ENCODE results near the gene FAM89A.
"Not testable (repeated sequence)": the region's sequence is repeated elsewhere in the genome, so short reads cannot be mapped to it uniquely, and the experiment has no call there.

Gene FAM89A

DNA sequence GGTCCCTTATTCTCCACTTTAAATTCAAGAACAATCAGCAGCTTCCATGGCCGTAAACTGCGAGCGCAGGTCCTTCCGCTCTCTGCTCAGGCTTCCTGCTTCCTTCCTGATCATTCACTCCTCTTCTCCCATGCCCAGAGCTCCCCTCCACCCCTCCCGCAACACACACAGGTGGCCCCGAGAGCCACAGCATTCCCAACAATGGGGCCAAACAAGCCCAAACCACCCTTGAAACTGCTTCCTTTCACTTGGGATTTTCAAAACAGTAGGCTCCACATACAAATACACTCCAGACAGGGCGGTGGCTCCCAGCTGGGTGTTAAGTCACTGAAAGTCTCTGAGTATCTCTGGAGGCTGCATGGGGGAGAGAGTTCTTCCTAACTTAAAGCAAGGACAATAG lies 11.4 kb downstream of the FAM89A start:
- DNase-seq, result no peak

GRCh38 chr1:231027971-231028370 lies 12.1 kb downstream of the FAM89A start:
- DNase-seq, result no peak

- no peak for DNase-seq
Observed at GRCh38 chr1:231027136-231027925, 12.7 kb downstream of the FAM89A start.

DNA sequence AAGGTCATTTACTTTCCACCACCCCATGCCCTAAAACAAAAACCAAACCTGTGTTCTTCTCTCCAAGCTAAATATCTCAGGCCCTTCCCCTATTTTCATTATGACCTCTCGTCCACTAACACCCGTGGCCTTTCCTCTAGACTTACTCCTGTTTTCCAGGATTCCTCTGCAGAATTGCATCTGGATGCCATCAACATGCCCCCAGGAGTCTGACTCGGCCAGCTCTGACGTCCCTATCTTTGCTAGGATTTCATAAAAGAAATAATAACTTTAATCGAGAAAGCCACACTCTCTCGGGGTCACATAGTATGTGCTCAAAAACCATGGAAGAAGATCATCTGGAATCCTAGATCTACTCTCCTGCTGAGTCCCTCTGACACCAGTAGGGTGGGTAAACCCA lies 13.5 kb downstream of the FAM89A start:
- no peak for DNase-seq

- DNase-seq, result no peak
Observed at GRCh38 chr1:231023150-231023549, 16.9 kb downstream of the FAM89A start.

DNA sequence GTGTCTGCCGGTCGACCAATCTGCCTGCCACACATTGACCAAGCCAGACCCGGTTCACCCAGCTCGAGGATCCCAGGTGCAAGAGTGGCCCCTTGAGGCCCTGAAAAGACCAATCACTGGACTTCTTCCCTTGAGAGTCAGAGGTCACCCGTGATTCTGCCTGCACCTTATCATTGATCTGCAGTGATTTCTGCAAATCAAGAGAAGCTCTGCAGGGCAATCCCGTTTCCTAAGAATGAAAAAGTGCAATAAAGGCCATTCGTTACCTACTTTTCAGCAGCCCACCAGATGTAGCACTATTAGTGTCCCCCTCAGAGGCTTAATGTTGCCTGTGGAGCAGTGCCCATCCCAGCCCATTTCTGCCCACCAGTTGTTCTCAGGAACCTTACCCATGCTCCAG lies 17.5 kb downstream of the FAM89A start:
- DNase-seq, result not testable (repeated sequence)

DNA sequence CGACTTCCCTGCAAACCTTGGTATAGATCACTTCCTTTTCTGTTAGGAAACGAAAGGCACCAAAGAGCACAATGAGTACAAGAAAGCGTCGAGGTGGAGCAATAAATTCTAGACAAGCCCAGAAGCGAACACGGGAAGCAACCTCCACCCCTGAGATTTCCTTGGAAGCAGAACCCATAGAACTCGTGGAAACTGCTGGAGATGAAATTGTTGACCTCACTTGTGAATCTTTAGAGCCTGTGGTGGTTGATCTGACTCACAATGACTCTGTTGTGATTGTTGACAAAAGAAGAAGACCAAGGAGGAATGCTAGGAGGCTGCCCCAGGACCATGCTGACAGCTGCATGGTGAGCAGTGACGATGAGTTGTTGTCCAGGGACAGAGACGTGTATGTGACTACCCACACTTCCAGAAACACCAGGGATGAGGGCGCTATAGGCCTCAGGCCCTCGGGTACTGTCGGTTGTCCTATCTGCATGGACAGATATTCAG lies 18.5 kb downstream of the FAM89A start:
- no peak for DNase-seq

GRCh38 chr1:231020816-231021215 lies 19.2 kb downstream of the FAM89A start:
- DNase-seq, result no peak

GRCh38 chr1:231020139-231020601 lies 19.9 kb downstream of the FAM89A start:
- DNase-seq, result no peak

- no peak for DNase-seq
Observed at GRCh38 chr1:231019711-231020110, 20.3 kb downstream of the FAM89A start.

GRCh38 chr1:231016966-231017365 lies 23.1 kb downstream of the FAM89A start:
- no peak for DNase-seq

DNA sequence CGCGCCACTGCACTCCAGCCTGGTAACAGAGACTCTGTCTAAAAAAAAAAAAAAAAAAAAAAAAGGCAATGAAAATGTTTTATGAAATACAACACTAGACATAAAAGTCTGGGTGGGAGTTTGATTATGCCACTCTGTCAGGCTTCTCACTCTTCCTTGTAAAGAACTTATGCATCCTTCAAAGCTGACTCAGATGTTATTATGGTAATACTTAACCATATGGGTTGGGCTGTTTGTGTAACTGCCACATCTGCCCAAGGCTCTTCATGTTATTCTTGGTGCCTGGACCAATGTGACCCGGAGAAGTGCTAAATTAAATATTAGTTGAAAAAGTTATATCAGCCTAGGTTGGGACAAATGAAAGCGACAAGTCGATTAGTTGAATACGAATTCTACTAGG lies 23.8 kb downstream of the FAM89A start:
- no peak for DNase-seq

DNA sequence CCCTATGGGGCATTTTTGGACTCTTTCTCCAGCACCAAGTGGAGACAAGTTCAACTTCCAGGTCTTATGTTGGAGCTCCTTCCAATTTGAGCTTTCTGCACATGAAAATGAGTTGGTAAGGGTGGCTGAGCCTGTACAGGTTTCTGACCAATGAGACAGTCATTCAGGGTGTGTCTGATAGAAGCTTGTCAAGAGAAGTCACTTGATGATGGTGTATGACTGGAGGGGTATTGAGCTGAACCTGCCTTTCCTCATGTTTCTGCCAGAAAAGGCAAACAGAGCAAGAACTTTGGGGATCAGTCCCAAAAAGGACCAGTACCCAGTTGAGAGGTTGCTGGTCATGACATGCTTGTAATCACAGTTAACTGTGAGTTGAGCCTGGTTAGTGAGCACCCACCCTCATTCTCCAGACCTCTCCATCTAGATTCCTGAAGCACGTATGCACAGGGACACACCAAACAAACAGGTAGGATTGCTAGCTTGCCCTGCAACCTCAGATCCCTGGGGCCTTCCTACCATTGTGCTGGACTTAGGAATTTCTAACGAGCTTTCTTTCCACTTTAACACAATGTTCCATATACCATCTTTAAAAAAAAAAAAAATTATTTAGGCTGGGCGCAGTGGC lies 26.6 kb downstream of the FAM89A start:
- no peak for DNase-seq

- DNase-seq, result no peak
Observed at GRCh38 chr1:231011963-231012362, 28.1 kb downstream of the FAM89A start.

GRCh38 chr1:231011360-231011759 lies 28.7 kb downstream of the FAM89A start:
- no peak for DNase-seq

- DNase-seq, result not testable (repeated sequence)
Observed at GRCh38 chr1:231007535-231007934, 32.5 kb downstream of the FAM89A start.

GRCh38 chr1:231001892-231002291 lies 38.2 kb downstream of the FAM89A start:
- DNase-seq, result no peak

DNA sequence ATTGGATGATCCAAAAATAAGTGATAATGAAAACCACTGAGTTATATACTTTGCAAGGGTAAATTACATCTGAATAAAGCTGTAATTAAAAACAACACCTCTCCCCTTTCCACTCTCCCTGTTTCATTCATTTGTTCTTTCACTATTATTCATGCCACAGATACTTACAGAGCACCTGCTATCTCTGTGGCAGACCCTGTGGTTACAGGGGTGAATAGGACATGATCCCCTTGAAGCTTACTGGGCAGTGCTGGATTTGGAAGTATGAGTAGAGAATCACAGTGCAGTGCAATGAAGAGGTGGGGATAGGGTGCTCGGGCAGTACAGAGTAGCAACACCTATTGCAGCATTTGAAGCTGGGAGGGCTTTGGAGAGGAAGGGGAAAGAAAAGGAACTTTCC lies 39.4 kb downstream of the FAM89A start:
- no peak for DNase-seq

DNA sequence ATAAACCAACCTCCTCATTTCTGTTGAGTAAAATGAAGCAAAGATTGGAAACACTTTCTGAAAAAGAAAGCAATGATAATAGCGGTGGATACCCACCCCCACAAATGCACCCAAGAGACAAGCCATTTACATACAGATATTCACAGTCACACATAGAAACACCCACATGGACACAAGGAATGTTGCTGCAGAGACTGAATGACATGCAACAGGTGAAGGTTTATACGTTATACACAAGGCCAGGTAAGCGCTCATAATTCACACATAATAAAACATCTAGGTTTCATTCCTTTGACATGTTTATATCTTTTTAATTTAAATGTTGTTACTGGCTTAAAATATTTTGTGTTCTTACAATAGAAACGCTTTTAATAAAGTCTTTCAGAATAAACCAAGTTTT lies 39.9 kb downstream of the FAM89A start:
- no peak for DNase-seq

- no peak for DNase-seq
Observed at GRCh38 chr1:230994860-230995259, 45.2 kb downstream of the FAM89A start.

- DNase-seq, result no peak
Observed at GRCh38 chr1:230992100-230992774, 47.8 kb downstream of the FAM89A start.

DNA sequence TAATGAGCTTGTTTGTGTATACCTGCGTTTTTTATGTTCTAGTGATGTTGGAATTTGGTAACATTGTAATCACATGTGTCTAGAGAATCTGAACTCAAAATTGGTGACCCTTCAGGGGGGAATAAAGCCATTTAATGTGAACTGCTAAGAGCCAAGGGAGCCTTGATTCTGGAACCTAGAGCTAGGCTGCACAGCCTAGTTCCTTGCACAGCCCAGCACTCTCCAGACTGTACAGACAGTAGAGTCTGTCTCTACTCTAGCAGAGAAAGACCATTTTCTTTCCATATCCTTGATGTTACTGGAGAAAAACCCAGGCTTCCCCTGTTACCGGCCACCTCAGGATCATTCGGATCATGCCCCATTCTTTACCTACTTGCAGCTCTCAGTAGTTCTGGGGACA lies 52.6 kb downstream of the FAM89A start:
- no peak for DNase-seq

DNA sequence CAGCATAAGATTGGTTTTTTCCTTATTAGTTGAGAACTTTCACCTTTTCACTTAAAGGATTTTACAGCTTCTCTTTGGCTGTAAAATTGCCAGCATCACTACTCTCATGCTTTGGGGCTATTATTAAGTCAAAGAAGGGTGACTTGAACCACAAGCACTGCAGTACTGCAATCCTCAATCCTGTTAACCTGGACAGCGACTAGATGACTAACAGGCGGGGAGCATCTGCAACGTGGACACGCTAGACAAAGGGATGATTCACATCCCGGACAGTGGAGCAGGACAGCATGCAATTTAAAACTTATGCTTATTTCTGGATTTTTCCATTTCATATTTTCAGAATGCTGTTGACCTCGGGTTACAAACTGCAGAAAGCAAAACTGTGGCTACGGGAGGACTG lies 53.1 kb downstream of the FAM89A start:
- DNase-seq, result no peak

DNA sequence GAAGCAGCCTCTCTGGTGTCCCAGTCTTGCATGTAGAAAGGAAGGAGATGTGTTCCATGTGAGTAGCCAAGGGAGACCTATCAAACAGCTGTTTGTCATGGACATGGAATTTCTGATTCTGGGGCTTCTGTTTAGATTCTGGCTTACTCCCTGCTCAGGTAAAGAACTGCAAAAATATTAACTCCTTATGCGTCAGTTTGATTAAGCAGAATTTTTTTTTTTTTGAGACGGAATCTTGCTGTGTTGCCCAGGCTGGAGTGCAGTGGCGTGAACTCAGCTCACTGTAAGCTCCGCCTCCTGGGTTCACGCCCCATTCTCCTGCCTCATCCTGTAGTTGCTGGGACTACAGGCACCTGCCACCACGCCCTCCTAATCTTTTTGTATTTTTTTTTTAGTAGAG lies 54.3 kb downstream of the FAM89A start:
- DNase-seq, result no peak
